Stomach (tissue), 9 donors: ENCODE results near the gene DLGAP1. TPM values are rescaled to one million over a fixed set of nuclear protein-coding genes. Genes with fewer than 3 reads are reported as not detected.

Experiments used
- DNase-seq, 2 donors: peaks; one replicate each; pipeline versions ENCODE4 v3.0.0 to v3.0.0-alpha.2; 2013 to 2019
- H3K27ac ChIP-seq, 5 donors: fragments of 200-600 bp in 4 of 5; sonication (generic) in 4 of 5; one replicate each; pipeline ENCODE4 v1.5.1; 2013 to 2019; ENCODE audit warnings: mild to moderate bottlenecking in 1 of 5, moderate library complexity in 1 of 5
- H3K27me3 ChIP-seq, 3 donors: fragments of 200-600 bp; sonication (generic); one replicate each; pipeline ENCODE4 v1.5.1; 2017 to 2019; ENCODE audit warnings: mixed run types in 1 of 3
- H3K36me3 ChIP-seq, 4 donors: fragments of 200-600 bp; sonication (generic); 1 replicate in 3 of 4; 2 replicates in 1 of 4; pipeline ENCODE4 v1.5.1; 2016 to 2019
- H3K4me1 ChIP-seq, 4 donors: fragments of 200-600 bp; sonication (generic); one replicate each; pipeline ENCODE4 v1.5.1; 2016 to 2019
- H3K4me3 ChIP-seq, 4 donors: fragments of 200-600 bp; sonication (generic) in 3 of 4; one replicate each; pipeline ENCODE4 v1.5.1; 2016 to 2019; ENCODE audit warnings: mild to moderate bottlenecking in 1 of 4
- H3K9me3 ChIP-seq, 4 donors: fragments of 200-600 bp; sonication (generic); one replicate each; pipeline ENCODE4 v1.5.1; 2016 to 2019
- EP300 ChIP-seq: sonication (generic); formaldehyde crosslinking; IDR thresholded peaks from one replicate; pipeline ENCODE4 v1.6.1; 2017; ENCODE audit warnings: antibody characterized with exemption
- POLR2A ChIP-seq, 4 donors: fragments of 450-650 bp; IDR thresholded peaks; one replicate each; pipeline ENCODE4 v1.6.1; 2016; ENCODE audit warnings: antibody characterized with exemption in 4 of 4, control low read depth in 2 of 4, mild to moderate bottlenecking in 1 of 4, moderate library complexity in 1 of 4
- POLR2AphosphoS5 ChIP-seq, 3 donors: sonication (generic); formaldehyde crosslinking; IDR thresholded peaks; one replicate each; pipeline ENCODE4 v1.6.1; 2016; ENCODE audit warnings: antibody characterized with exemption in 3 of 3
- WGBS, 5 donors: extraction: QIAGEN DNeasy Blood & Tissue Kit in 3 of 5; methylation state at CpG; one replicate each; pipeline versions ENCODE4 v1.1.5 to v1.1.7; 2013 to 2018; 5-methylcytosine and 5-hydroxymethylcytosine counted together
- intact Hi-C: fragments of 100-400 bp; cut with DNase I; formaldehyde crosslinking; loops from one replicate; pipeline ENCODE4 v1.15.1; 2023; ENCODE audit warnings: low total_unique reads
- polyA plus RNA-seq, 3 donors: library from polyadenylated mRNA; stranded (reverse); fragments of 200-250 nt; gene quantifications; one replicate each; pipeline ENCODE4 v1.2.3, GENCODE V29; 2013
- total RNA-seq, 5 donors: library from RNA; depleted of rRNA; stranded (reverse); fragments of >200 nt; gene quantifications; one replicate each; pipeline versions ENCODE4 v1.1.0 to v1.2.3, GENCODE V29; 2014 to 2016
- TF ChIP-seq, protein P1 (sequence below), 7 experiments: fragments of 450-650 bp in 4 of 7; fragments of 200-600 bp in 3 of 7; sonication (generic) in 3 of 7; IDR thresholded peaks; one replicate each; pipeline ENCODE4 v1.5.1; 2016 to 2019; ENCODE audit warnings: antibody characterized with exemption in 7 of 7, control low read depth in 2 of 7, mild to moderate bottlenecking in 1 of 7
- donor health status: healthy with polysubstance abuse.
- donor health status: Bipolar disorder and iron deficiency.
- donor health status: healthy.

The DLGAP1 gene
- total and polyA plus RNA-seq, 8 donors, result 0.06 to 7.0 (median 1.3) TPM; not detected in 1

DNA sequence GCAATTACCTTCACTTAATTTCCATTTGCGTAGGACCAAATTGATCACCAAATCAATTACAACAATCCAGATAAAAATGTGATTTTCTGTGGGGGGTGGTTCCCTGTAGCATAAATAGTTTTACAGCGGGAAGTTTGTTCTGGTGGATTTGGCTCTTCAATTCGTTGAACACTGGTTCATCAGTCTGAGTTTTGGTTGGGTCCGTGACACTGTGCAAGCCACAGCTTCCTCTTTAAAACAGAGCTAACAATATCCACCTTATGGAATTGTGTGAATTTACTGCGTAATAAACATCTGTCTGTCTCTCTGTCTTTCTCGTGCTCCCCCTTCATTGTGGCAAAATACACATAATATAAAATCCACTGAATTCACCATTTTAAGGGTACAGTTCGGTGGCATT is 694.4 kb downstream of the DLGAP1 start:
- WGBS, 5 donors, result 85 to 88% (median 86%) methylated on average over 7 of the region's 7 CpGs
- no peak overlapping the region for H3K27ac ChIP-seq
- H3K9me3 ChIP-seq, result peaks cover 4 to 17% (median 13%) of the 10 kb centered on the region in 4 donors
- H3K4me3 ChIP-seq, result no peak overlapping the region
- H3K36me3 ChIP-seq, result no peaks in the 10 kb centered on the region
- no peaks in the 10 kb centered on the region for H3K4me1 ChIP-seq
- TF ChIP-seq EP300 (no peak), POLR2AphosphoS5 (IDR thresholded peaks at IDR 0.05) (no peak), POLR2A (IDR thresholded peaks at IDR 0.05) (no peak)
- TF ChIP-seq, protein P1, sequence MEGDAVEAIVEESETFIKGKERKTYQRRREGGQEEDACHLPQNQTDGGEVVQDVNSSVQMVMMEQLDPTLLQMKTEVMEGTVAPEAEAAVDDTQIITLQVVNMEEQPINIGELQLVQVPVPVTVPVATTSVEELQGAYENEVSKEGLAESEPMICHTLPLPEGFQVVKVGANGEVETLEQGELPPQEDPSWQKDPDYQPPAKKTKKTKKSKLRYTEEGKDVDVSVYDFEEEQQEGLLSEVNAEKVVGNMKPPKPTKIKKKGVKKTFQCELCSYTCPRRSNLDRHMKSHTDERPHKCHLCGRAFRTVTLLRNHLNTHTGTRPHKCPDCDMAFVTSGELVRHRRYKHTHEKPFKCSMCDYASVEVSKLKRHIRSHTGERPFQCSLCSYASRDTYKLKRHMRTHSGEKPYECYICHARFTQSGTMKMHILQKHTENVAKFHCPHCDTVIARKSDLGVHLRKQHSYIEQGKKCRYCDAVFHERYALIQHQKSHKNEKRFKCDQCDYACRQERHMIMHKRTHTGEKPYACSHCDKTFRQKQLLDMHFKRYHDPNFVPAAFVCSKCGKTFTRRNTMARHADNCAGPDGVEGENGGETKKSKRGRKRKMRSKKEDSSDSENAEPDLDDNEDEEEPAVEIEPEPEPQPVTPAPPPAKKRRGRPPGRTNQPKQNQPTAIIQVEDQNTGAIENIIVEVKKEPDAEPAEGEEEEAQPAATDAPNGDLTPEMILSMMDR (IDR thresholded peaks at IDR 0.05), result no peak
- intact Hi-C loops, result loop anchor here (10.0 kb wide), 2 partner anchors 56 to 224 kb away; no protein-coding TSS in a partner anchor
- no peak for DNase-seq
- H3K27me3 ChIP-seq, result no peaks in the 10 kb centered on the region

GRCh38 chr18:3759099-3759498 is 696.0 kb downstream of the DLGAP1 start:
- Histone ChIP-seq H3K9me3 (peaks cover 4 to 14% (median 13%) of the 10 kb centered on the region in 4 donors), H3K27ac (no peak overlapping the region), H3K27me3 (no peaks in the 10 kb centered on the region), H3K36me3 (no peaks in the 10 kb centered on the region), H3K4me1 (peaks cover 0 to under 1% (median 0%) of the 10 kb centered on the region in 4 donors), H3K4me3 (no peak overlapping the region)
- TF ChIP-seq, protein P1 (IDR thresholded peaks at IDR 0.05), result no peak
- no peak for TF ChIP-seq EP300
- TF ChIP-seq POLR2AphosphoS5 (IDR thresholded peaks at IDR 0.05), result no peak
- no peak for TF ChIP-seq POLR2A (IDR thresholded peaks at IDR 0.05)
- DNase-seq, result no peak
- intact Hi-C loops, result no loop called here
- 80 to 88% (median 84%) methylated on average over 2 of the region's 2 CpGs for WGBS, 5 donors

DNA sequence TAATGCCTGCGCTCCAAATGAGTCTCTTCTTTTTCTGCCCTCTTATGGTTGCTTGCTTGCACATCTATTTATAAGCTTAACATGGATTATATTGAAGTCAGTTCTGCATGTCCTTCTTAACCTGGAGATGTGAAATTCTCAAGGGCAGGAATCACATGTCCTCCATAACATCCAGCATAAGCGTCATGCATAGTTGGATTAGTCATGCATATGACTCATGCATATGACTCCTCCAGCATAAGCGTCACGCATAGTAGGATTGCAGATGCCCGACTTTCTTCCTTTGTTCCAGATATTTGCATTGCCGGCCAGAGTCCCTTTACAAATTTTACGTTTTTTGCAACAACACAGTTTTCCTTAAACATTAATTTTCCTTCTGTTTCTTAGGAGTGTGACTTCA is 696.6 kb downstream of the DLGAP1 start:
- 86 to 93% (median 90%) methylated on average over 7 of the region's 7 CpGs for WGBS, 5 donors
- Histone ChIP-seq H3K4me3 (no peak overlapping the region), H3K4me1 (peaks cover 0 to 6% (median 0%) of the 10 kb centered on the region in 4 donors), H3K36me3 (no peaks in the 10 kb centered on the region), H3K27ac (no peak overlapping the region), H3K27me3 (no peaks in the 10 kb centered on the region), H3K9me3 (peaks cover 4 to 14% (median 13%) of the 10 kb centered on the region in 4 donors)
- DNase-seq, result no peak
- intact Hi-C loops, result no loop called here
- TF ChIP-seq, protein P1 (IDR thresholded peaks at IDR 0.05), result no peak
- no peak for TF ChIP-seq EP300
- no peak for TF ChIP-seq POLR2AphosphoS5 (IDR thresholded peaks at IDR 0.05)
- TF ChIP-seq POLR2A (IDR thresholded peaks at IDR 0.05), result no peak

GRCh38 chr18:3757361-3757760 is 697.7 kb downstream of the DLGAP1 start:
- Histone ChIP-seq H3K4me1 (peaks cover 0 to 10% (median 0%) of the 10 kb centered on the region in 4 donors), H3K36me3 (no peaks in the 10 kb centered on the region), H3K9me3 (peaks cover 4 to 14% (median 13%) of the 10 kb centered on the region in 4 donors), H3K4me3 (no peak overlapping the region), H3K27ac (no peak overlapping the region), H3K27me3 (no peaks in the 10 kb centered on the region)
- intact Hi-C loops, result no loop called here
- no peak for DNase-seq
- WGBS, 5 donors, result 79 to 90% (median 81%) methylated on average over 3 of the region's 3 CpGs
- TF ChIP-seq, protein P1 (IDR thresholded peaks at IDR 0.05), result no peak
- TF ChIP-seq EP300 (no peak), POLR2A (IDR thresholded peaks at IDR 0.05) (no peak), POLR2AphosphoS5 (IDR thresholded peaks at IDR 0.05) (no peak)
